Raji (cell line): ENCODE data around the gene OIP5.
A peak's percentile ranks its signal among the peaks of the same experiment; 100 is the strongest.

ENCODE experiments used
- POLR2A ChIP-seq: IDR thresholded peaks from 2 replicates; pipeline ENCODE4 v1.6.1; 2011; ENCODE audit warnings: low read depth, low read length, control low read depth; ENCODE audit not compliant: insufficient read depth

Gene OIP5

DNA sequence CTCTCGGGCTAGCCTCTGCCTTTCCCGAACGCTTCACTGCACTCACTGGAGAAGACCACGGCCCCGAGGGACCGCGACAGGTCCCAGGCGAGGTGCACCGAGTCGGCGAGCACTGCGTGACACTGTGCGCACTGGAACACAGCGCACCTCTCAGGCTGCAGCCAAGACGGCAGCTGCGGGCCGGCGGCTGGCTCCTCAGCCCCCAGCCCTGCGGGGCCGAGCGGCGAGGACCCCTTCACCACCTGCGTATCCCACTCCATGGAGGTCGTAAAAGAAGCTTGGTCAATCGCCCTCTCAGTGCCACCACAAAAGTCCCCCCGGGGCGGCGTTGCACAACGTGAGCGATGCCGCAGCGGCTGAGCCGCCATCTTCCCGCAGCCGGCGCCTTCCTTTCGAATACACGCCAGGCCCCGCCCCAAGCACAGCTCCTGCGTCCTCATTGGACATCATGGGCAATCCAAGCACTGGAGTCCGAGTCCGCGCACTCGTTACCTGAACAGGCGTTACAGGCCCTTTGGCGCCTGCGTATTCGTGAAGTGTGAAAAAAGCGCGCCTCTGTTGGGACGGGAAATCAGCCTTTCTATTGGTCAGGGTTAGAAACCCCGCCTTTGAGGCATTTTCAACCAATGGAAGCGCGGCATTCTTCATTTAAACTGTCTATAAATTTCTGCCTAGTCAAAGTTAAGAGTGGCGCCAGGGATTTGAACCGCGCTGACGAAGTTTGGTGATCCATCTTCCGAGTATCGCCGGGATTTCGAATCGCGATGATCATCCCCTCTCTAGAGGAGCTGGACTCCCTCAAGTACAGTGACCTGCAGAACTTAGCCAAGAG lies at the start of gene OIP5, which contains the start of gene NUSAP1:
Gene OIP5 (minus strand): TSS at position 398 of the 832 bp plus-strand sequence. CDS start 30 bp downstream, at position 368.
Gene NUSAP1 (plus strand): TSS at position 688 of the 832 bp plus-strand sequence. CDS start 77 bp downstream, at position 765.
- TF ChIP-seq POLR2A = peak; percentile 99

DNA sequence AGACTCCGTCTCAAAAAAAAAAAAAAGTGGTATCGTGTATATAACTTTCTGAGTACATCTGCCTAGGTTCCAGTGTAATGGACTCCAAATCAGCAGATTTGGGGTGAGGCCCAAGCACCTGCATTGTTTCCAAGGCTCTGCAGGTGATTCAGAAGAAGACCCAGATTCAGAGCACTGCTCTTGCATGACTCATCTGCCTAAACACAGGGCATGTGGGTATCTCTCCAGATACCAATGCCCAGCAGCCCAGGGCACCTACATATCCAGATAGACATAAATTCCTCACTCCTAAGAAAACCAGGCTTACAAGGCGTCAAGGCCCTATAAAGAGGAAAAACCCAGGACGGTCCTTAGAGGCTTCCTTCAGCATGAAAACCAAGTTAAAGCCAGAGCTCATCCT lies 45.6 kb upstream of the OIP5 start:
- TF ChIP-seq POLR2A = no peak

DNA sequence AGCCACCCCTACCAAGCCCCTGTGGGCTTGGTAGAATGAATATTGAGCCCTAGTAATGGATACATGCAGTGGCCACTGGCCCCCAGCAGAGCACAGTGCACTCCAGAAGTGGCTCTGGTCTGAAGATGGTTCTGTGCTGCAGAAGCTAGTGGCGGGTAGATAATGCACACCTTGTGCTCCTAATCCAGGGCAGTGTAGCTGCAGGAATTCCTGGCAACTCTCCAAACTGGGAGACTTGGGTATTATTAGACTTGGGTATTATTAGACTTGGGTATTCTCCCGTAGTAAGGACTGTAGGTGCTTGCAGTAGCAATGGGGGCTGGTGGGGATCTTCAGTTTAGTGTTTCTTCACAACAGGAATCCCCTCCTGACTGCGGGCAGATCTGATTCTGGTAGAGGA lies 35.0 kb upstream of the OIP5 start:
- no peak for TF ChIP-seq POLR2A

DNA sequence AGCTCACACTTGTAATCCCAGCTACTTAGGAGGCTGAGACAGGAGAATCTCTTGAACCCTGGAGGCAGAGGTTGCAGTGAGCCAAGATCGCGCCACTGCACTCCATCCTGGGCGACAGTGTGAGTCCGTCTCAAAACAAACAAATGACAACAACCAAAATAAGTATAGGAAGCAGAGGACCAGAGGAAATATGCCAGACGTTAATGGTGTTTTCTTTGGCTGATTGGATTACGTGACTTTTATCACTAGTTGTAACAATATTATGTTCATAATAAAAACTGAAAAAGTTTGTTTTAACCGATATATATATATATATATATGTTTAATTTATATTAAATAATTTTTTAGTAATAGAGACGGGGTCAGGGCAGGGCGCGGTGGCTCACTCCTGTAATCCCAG lies 22.0 kb upstream of the OIP5 start:
- TF ChIP-seq POLR2A = no peak

DNA sequence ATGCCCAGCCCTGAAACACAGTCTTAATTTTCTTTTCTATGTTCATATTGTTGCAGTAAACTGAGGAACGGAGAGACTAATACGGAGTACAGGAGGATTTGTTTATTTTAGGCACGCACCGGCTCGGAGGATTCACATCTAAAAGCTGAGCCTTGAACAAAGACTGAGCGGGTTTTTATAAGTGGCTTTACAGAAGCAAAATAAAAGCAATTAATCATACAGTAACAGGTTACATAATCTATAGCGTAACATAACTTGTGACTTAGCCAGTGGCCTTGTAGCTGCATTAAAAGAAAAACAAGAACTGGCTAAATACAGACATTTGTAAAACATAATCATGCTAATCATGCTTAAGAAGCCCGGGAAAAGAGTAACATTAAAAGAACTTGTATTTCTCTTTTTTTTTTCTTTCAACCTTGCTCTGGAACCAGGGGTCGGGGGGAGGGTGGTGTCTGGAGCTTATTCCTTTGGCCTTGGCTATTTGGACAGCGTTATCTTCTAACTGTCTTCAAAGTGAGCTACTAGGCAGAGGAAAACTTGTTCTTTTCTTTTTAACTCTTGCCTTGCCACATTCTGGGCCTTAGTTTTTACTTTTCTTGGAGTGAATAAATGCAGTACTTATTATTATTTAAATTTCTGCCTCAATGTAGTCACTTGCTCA lies 17.8 kb upstream of the OIP5 start:
- TF ChIP-seq POLR2A = no peak

DNA sequence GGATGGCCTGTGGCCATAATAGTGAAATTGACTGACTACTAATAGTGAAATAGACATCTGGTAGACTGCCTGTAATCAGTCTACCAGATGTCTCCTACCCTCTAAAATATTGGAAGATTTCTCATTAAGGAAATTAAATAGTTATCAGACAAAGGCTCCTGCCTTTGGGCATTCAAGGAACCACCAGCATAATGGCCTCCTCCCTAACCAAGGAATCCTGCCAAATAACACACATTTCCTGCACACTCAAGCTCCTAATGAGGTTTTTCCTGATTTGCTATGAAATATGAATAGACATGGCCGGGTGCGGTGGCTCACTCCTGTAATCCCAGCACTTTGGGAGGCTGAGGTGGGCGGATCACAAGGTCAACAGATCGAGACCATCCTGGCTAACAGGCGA lies 14.8 kb upstream of the OIP5 start:
- no peak for TF ChIP-seq POLR2A

DNA sequence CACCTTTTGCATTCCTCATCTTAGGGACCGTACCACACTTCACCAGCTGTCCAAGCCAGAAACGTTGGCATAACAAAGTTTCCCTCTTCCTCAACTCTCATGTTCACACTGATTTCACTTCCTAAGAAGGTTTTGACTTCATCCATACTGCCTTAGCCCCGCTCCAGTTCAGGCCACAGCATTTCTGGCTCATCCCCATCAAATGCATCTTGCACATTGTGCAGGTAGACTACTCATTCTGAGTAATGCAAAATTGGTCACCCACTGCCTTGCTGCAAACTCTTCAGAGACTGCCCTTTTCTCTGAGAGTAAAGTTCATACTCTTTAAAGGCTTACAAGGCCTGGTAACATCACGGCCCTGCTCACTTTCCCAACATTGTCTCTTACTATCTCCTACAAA lies 9.1 kb upstream of the OIP5 start:
- no peak for TF ChIP-seq POLR2A

DNA sequence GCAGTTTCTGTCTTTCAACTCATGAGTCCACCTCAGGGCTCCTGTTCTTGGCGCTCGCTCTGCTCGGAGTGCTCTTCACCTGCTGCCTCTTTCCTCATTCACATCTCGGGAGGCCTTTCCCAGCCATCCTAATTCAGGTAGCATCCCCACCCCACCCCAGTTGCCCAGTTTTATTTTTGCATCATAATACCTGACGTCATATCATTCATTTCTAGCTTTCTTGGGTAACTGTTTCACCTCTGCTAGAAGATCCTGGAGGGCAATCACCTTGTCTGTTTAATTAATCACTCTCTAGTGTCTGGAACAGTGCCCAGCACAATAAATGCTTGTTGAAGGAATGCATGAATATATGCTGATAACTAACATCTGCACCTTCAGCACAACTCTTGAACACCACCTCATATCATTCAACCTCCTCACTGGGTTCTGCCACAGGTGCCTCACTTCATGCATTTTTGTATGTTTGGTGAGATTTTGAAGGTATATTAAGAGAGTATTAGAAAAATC lies 7.9 kb upstream of the OIP5 start:
- TF ChIP-seq POLR2A = no peak

DNA sequence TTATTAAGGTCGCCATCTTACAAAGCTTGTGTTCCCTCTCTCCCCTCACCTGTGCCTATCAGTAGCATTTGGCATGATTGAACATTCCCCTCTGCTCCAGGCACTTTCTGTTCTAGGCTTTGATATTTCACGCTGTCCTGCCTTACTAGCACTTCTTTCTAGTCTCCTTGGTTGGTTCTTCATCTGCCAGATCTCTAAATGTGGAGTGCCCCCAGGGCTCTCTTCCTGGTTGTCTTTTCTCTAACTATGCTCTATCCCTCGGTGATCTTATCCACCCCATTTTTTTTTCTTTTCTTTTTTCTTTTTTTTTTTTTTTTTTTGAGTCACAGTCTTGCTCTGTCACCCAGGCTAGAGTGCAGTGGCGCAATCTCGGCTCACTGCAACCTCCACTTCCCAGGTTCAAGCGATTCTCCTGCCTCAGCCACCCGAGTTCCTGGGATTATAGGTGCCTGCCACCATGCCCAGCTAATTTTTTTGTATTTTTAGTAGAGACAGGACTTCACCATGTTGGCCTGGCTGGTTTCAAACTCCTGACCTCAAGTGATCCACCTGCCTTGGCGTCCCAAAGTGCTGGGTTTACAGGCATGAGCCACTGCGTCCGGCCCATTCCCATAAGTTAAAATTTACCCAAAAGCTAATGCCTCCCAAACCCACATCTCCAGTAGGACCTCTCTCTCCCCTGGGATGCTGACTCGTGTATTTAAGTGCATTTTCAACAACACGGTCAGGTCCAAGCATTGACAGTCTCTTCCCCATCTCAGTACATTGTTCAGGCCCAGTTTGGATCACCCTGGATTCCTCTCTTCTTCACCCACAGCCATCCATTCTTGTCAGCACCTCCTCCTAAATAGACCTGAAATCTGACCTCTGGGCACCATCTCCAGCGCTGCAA lies 5.5 kb upstream of the OIP5 start:
- TF ChIP-seq POLR2A = no peak

DNA sequence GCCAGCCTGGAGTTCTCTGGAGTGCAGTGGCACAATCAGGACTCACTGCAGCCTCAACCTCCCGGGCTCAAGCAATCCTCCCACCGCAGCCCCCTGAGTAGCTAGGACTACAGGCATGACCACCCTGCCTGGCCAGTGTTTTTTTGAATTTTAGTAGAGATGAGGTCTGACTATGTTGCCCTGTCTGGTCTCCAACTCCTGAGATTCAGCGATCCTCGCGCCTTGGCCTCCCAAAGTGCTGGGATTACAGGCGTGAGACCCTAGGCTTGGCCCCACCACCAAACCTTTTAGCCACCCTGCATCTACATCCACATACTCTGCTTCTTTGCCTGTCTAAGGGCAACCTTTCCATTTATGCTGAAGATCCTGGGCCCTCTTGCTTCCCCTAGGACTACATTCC lies 4.7 kb upstream of the OIP5 start:
- no peak for TF ChIP-seq POLR2A

DNA sequence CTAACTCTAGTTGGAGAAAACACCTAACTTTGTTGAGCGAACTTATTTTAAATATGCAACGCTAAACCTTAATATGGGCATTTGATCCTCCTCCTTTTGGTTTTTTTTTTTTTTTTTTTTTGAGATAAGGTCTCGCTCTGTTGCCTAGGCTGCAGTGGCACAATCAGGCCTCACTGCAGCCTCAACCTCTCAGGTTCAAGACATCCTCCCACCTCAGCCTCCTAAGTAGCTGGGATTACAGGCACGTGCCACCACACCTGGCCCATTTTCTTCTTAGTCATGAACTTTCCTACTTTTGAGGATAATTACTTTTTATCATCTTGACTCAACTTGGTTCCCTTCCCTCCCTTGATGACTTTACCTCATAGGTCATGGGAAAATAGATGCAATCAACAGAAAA lies 4.2 kb upstream of the OIP5 start:
- no peak for TF ChIP-seq POLR2A

DNA sequence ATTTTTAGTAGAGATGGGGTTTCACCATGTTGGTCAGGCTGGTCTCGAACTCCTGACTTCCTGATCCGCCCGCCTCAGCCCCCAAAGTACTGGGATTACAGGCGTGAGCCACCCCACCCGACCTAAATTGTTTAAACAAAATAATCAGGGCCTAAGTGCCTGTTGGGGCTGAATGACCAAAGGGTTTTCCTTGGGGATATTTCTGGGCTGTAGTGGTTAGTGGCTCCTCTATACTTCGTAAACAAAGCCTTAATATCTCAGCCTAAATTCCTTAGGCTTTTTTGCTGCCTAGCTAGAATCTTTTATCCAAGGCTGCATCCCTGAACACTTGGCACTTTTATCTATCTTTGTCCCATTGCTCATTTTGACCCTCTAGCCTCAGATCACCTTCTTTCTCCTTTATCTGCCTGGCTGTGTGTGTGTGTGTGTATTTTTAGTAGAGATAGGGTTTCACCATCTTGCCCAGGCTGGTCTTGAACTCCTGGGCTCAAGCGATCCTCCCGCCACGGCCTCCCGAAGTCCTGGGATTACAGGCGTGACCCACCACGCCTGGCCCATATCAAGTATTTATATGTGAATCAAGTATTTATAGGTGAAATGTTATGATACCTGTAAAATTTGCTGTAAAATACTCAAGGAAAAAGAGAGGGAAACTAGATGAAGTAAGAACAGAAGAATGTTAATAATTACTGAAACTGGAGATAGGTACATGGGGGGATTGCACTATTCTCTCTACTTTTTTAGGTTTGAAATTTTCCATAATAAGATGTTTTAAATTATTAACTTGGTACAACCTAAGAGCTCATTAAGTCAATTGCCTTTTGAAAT lies 2.1 kb upstream of the OIP5 start:
- TF ChIP-seq POLR2A = no peak

DNA sequence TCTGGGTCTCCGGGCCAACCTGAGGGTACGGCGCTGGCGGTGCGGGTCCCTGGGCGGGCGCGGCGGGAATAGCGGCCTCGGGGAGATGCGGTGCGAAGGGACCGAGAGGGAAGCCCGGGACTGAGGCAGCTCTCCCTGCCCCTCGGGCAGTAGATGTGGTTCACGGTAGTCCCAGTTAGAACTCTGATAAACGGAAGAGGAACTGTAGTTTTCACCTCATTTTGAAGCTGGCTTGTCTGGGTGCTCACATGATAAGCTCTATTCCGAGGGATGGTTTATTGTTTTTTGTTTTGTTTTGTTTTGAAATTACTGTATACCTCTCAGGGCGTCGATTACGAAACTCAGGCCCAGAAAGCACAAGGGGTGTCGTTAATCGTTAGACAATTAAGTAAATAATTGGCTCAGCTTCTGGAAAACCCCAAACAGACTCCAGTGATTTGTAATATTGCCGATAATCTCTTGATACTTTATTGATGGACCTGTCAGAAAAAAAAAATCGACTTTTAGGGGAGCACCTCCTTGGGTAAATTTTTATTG lies 703 bp upstream of the OIP5 start:
- no peak for TF ChIP-seq POLR2A

DNA sequence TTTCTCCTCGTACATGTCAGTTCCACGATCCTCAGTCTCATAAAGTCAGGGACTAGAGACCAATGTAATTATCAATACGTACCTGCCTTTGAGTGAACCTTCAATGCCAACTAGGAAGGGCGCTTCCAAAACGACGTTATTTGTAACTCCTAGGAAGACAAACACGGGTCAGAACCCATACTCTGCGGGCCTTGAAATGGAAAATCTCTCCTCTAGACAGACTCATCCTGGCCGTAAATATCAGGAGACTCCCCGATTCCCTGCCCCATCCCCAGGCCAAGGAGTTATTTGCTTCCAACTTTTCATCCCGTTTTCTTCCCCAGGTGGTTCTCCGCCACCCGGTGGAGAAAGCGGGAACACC lies 578 bp downstream of the OIP5 start:
- TF ChIP-seq POLR2A = no peak
